ENCODE measurements around the gene EYS. TPM values are rescaled to one million over a fixed set of nuclear protein-coding genes. Genes with fewer than 3 reads are reported as not detected.
"Not testable (repeated sequence)": the region's sequence is repeated elsewhere in the genome, so short reads cannot be mapped to it uniquely, and the experiment has no call there.

Gene EYS
- total and polyA plus RNA-seq, 2 of the 8 experiments (the other 6 are each of a cell fraction or from before 2014, with no cell fraction given), result 0.05 to 0.13 TPM

- peak; percentile 69 for FAIRE-seq
- H2AFZ ChIP-seq (ENCODE audit: low read length), result not testable (repeated sequence)
- TF ChIP-seq RAD21 (IDR thresholded peaks at IDR 0.05 in 1 of 2, conservative IDR thresholded peaks at IDR 0.05 in 1 of 2; ENCODE audit: low read depth in 2 of 2, low read length in 2 of 2), result peak; percentile 72 to 75
- peak; percentile 28 to 63 (median 42) for TF ChIP-seq CTCF (IDR thresholded peaks at IDR 0.05; ENCODE audit: control extremely low read depth in 1 of 3, insufficient read depth in 1 of 3, low read depth in 1 of 3, low read length in 3 of 3)
These were observed 1237.6 kb downstream of the EYS start for GRCh38 chr6:64469405-64469804.

More at GRCh38 chr6:64469405-64469804, 1237.6 kb downstream of the EYS start:
- H2BK12ac ChIP-seq (ENCODE audit: low read depth, low read length); H4K5ac ChIP-seq (ENCODE audit: insufficient read length, low read depth, low read length); H3K27ac ChIP-seq (ENCODE audit: low read depth, low read length); H2BK120ac ChIP-seq (replicated peaks; ENCODE audit: low read depth, low read length); H3K23me2 ChIP-seq (ENCODE audit: low read depth, low read length); H3K27me3 ChIP-seq (replicated peaks in 1 of 4; ENCODE audit: control insufficient read depth in 3 of 4, extremely low read depth in 1 of 4, insufficient read depth in 3 of 4, low read length in 3 of 4); H3K18ac ChIP-seq (ENCODE audit: extremely low read depth, low read length); H3K9me3 ChIP-seq (ENCODE audit: insufficient read depth in 2 of 2, low read depth in 1 of 2, low read length in 1 of 2); H4K20me1 ChIP-seq (replicated peaks in 1 of 2; ENCODE audit: control insufficient read depth in 1 of 2, insufficient read depth in 2 of 2, low read length in 2 of 2); H3K9ac ChIP-seq (replicated peaks in 1 of 4; ENCODE audit: extremely low read depth in 1 of 4, low read depth in 3 of 4, low read length in 3 of 4); H3K4me1 ChIP-seq (replicated peaks in 1 of 4; ENCODE audit: control insufficient read depth in 3 of 4, insufficient read depth in 4 of 4, low read length in 3 of 4); H3K4ac ChIP-seq (replicated peaks; ENCODE audit: insufficient read length, low read depth, low read length); H4K91ac ChIP-seq (replicated peaks; ENCODE audit: insufficient read length, low read length); H3K4me3 ChIP-seq (ENCODE audit: extremely low read depth in 1 of 4, insufficient read depth in 2 of 4, low read depth in 3 of 4, low read length in 4 of 4); H3K36me3 ChIP-seq (ENCODE audit: control insufficient read depth in 2 of 4, insufficient read depth in 4 of 4, low read length in 3 of 4); H3K79me1 ChIP-seq (ENCODE audit: low read depth, low read length); H3K79me2 ChIP-seq (ENCODE audit: control insufficient read depth in 1 of 2, insufficient read depth in 2 of 2, low read length in 2 of 2); H3K23ac ChIP-seq (ENCODE audit: insufficient read length); H3K14ac ChIP-seq (ENCODE audit: insufficient read length); H2BK20ac ChIP-seq (ENCODE audit: low read length); H3K4me2 ChIP-seq (ENCODE audit: insufficient read depth in 1 of 2, low read depth in 2 of 2, low read length in 2 of 2); H4K8ac ChIP-seq (ENCODE audit: extremely low read depth, insufficient read depth, low read length); H2BK15ac ChIP-seq (ENCODE audit: low read length); H3K56ac ChIP-seq (replicated peaks; ENCODE audit: insufficient read length, low read depth, low read length); H2AK5ac ChIP-seq (ENCODE audit: low read depth, low read length); H2BK5ac ChIP-seq (ENCODE audit: low read depth, low read length); POLR2A ChIA-PET (ENCODE audit: partially characterized antibody): not testable (repeated sequence)
- CTCF ChIA-PET (ENCODE audit: partially characterized antibody), result interaction anchor here (0.9 to 2.5 kb wide), 7 partner anchors 13 to 457 kb away, joined by 3 to 9 read pairs (median 3); no protein-coding TSS in a partner anchor
- WGBS, 2 experiments (ENCODE audit: extremely low coverage in 1 of 2, insufficient coverage in 1 of 2, insufficient read length in 1 of 2, insufficient replicate concordance in 2 of 2, low coverage in 1 of 2, low lambda C conversion rate in 2 of 2, missing lambda C conversion rate in 1 of 2), result 44% methylated on average over 12 of the region's 12 CpGs; no CpG with 5 or more reads in 1 of the 2 experiments
- DNase-seq (ENCODE audit: low read depth in 1 of 2, low spot score in 2 of 2), result peak; percentile 13 to 75

All from H1 (cell line).